K562 (cell line): ENCODE results near the gene BAIAP3. TPM values are rescaled to one million over a fixed set of nuclear protein-coding genes. Genes with fewer than 3 reads are reported as not detected.

Experiments
- ATAC-seq: fragments of 200-7000 bp; cut with Tn5 transposase; 3 replicates; pipeline ENCODE4 v1.9.1; 2020; ENCODE audit warnings: moderate library complexity
- BruUV-seq: library from RNA; stranded (reverse); fragments of 400-500 nt; replicated peaks from 2 replicates; lab custom pipeline; 2021; lab: Mats Ljungman, UMichigan
- CTCF ChIA-PET: fragments of 300-600 bp; formaldehyde crosslinking; extraction: SDS; loops from one replicate; lab custom pipeline; 2021; ENCODE audit warnings: low intra/inter-chr PET ratio; lab: Yijun Ruan, JAX
- POLR2A ChIA-PET: fragments of 300-600, 350-650 bp; sonication (Branson Sonifier 250); formaldehyde crosslinking; extraction: SDS; loops from one replicate; lab custom pipeline; 2021; ENCODE audit warnings: antibody characterized with exemption, inconsistent platforms; lab: Yijun Ruan, JAX
- DNase-seq, 4 experiments: peaks; one replicate each; pipeline versions ENCODE4 v3.0.0 to v3.0.0-alpha.2; 2011 to 2018; ENCODE audit warnings: low spot score in 3 of 4, mixed read lengths in 3 of 4; ENCODE audit errors: extremely low read depth in 1 of 4
- FAIRE-seq: peaks from 2 replicates; lab custom pipeline; 2011; peaks lifted over from hg19 to GRCh38; lab: Jason Lieb, UNC
- H2AFZ ChIP-seq: 2 replicates; pipeline ENCODE4 v1.6.0; 2011; ENCODE audit warnings: low read depth, low read length, control low read depth, inconsistent platforms
- H3K27ac ChIP-seq: fragments of 200-600 bp; 3 replicates; pipeline ENCODE4 v1.8.0; 2011; ENCODE audit warnings: low read depth, mild to moderate bottlenecking, control low read depth, inconsistent platforms, low read length, moderate library complexity, mixed read lengths; ENCODE audit errors: extremely low read depth
- H3K27me3 ChIP-seq, 2 experiments: fragments of 300-600 bp in 1 of 2; 2 replicates in 1 of 2; 3 replicates in 1 of 2; pipeline versions ENCODE4 v1.6.0 to v1.8.0; 2011; ENCODE audit warnings: inconsistent platforms in 2 of 2, low read length in 2 of 2, mild to moderate bottlenecking in 1 of 2, mixed read lengths in 1 of 2, moderate library complexity in 1 of 2; ENCODE audit not compliant: control insufficient read depth in 2 of 2, insufficient read depth in 2 of 2
- H3K36me3 ChIP-seq: fragments of 300-600 bp; 3 replicates; pipeline ENCODE4 v1.8.0; 2011; ENCODE audit warnings: mild to moderate bottlenecking, low read length, inconsistent platforms; ENCODE audit not compliant: control insufficient read depth, insufficient read depth
- H3K4me1 ChIP-seq, 2 experiments: fragments of 200-600 bp in 1 of 2; replicated peaks in 1 of 2; 2 replicates in 1 of 2; 3 replicates in 1 of 2; pipeline versions ENCODE4 v1.5.1 to v1.8.0; 2011; ENCODE audit warnings: inconsistent platforms in 2 of 2, low read length in 2 of 2, mild to moderate bottlenecking in 1 of 2, mixed read lengths in 1 of 2, moderate library complexity in 1 of 2; ENCODE audit not compliant: control insufficient read depth in 2 of 2, insufficient read depth in 2 of 2
- H3K4me2 ChIP-seq: 2 replicates; pipeline ENCODE4 v1.6.1; 2011; ENCODE audit warnings: low read length, control low read depth, inconsistent platforms, mixed read lengths; ENCODE audit not compliant: insufficient read depth
- H3K4me3 ChIP-seq: fragments of 200-600 bp; sonication (generic), shearing (Covaris generic); 2 replicates; pipeline ENCODE4 v1.5.1; 2016; ENCODE audit warnings: control low read depth, inconsistent platforms
- H3K79me2 ChIP-seq: fragments of 200-600 bp; 3 replicates; pipeline ENCODE4 v1.8.0; 2011; ENCODE audit warnings: low read length, inconsistent platforms; ENCODE audit not compliant: control insufficient read depth, insufficient read depth
- H3K9ac ChIP-seq, 2 experiments: 2 replicates each; pipeline versions ENCODE4 v1.6.0 to v1.6.1; 2011; ENCODE audit warnings: low read depth in 2 of 2, low read length in 2 of 2, control low read depth in 1 of 2, inconsistent platforms in 1 of 2, mild to moderate bottlenecking in 1 of 2, mixed read lengths in 1 of 2; ENCODE audit not compliant: insufficient read depth in 1 of 2
- H3K9me1 ChIP-seq: one replicate; pipeline ENCODE4 v1.6.0; 2011; ENCODE audit warnings: inconsistent platforms, mild to moderate bottlenecking, low read length, moderate library complexity; ENCODE audit not compliant: control insufficient read depth, insufficient read depth
- H3K9me3 ChIP-seq: replicated peaks from 2 replicates; pipeline ENCODE4 v1.5.1; 2011; ENCODE audit warnings: low read depth, low read length, inconsistent platforms; ENCODE audit not compliant: control insufficient read depth, insufficient read depth
- H4K20me1 ChIP-seq: replicated peaks from 2 replicates; pipeline ENCODE4 v1.6.1; 2011; ENCODE audit warnings: low read length, inconsistent platforms, mixed read lengths; ENCODE audit not compliant: control insufficient read depth, insufficient read depth
- POLR2G ChIP-seq: fragments of 200-400 bp; formaldehyde crosslinking; IDR thresholded peaks from 2 replicates; pipeline ENCODE4 v1.6.1; 2017; ENCODE audit warnings: low read depth, mild to moderate bottlenecking, antibody characterized with exemption, low read length, moderate library complexity
- WGBS: fragments of 100-300 bp; shearing (Covaris generic); methylation state at CpG from one replicate; pipeline ENCODE4 v1.1.6; 2016; ENCODE audit warnings: low coverage, mixed read lengths; ENCODE audit not compliant: insufficient coverage; ENCODE audit errors: missing lambda C conversion rate; 5-methylcytosine and 5-hydroxymethylcytosine counted together
- in situ Hi-C: fragments of 300-500 bp; cut with MboI; formaldehyde crosslinking; loops from 4 replicates; pipeline ENCODE4 v1.15.0; 2018; ENCODE audit warnings: inconsistent platforms, mixed read lengths
- intact Hi-C: fragments of 100-400 bp; cut with micrococcal nuclease; formaldehyde crosslinking; loops from 2 replicates; pipeline ENCODE4 v1.14.2; 2022
- polyA plus RNA-seq, 8 experiments: library from polyadenylated mRNA; depleted of rRNA in 4 of 8; stranded (reverse) in 5 of 8; unstranded in 3 of 8; fragments of >200 nt; fragmentation: Nextera tagmentation in 2 of 8; fragmentation: Illumina TruSeq in 1 of 8; extraction: Ambion mirVana in 2 of 8; extraction: Trizol in 1 of 8; gene quantifications; 2 replicates each; pipeline versions ENCODE4 v1.2.1 to v1.2.3, GENCODE V29; 2011 to 2014; ENCODE audit warnings: inconsistent platforms in 1 of 8, missing spikeins in 1 of 8
- total RNA-seq, 7 experiments: library from RNA; depleted of rRNA in 6 of 7; stranded (reverse); fragments of >200 nt in 6 of 7; fragmentation: Illumina TruSeq in 2 of 7; extraction: Trizol in 2 of 7; gene quantifications; 2 replicates each; pipeline versions ENCODE4 v1.2.1 to v1.2.3, GENCODE V29; 2011 to 2021; ENCODE audit warnings: low replicate concordance in 1 of 7
- TF ChIP-seq, protein P1 (sequence below): sonication (generic); formaldehyde crosslinking; IDR thresholded peaks from 2 replicates; pipeline ENCODE4 v1.8.1; 2023; ENCODE audit warnings: mild to moderate bottlenecking, missing genetic modification reagents

The BAIAP3 gene
- total and polyA plus RNA-seq, 9 of the 15 experiments (the other 6 are each of a cell fraction or from before 2014, with no cell fraction given) = 0.03 to 4.5 (median 0.57) TPM; not detected in 1

- no peaks in the 10 kb centered on the region for H4K20me1 ChIP-seq
- WGBS = 74% methylated on average over 17 of the region's 21 CpGs
- no peaks in the 10 kb centered on the region for H3K79me2 ChIP-seq
- in situ Hi-C loops = no loop called here
- H3K4me2 ChIP-seq = no peak overlapping the region
- H3K9ac ChIP-seq = peak overlapping the region in 1 of 2 experiments; percentile 43; a peak in 1 of 4 replicates
- CTCF ChIA-PET = no interaction called here
- H3K9me1 ChIP-seq = no peaks in the 10 kb centered on the region
- H3K4me1 ChIP-seq = peaks cover 0 to 32% of the 10 kb centered on the region in 2 experiments; a peak in 2 of 5 replicates
- H3K4me3 ChIP-seq = no peak overlapping the region
- H3K27me3 ChIP-seq = no peaks in the 10 kb centered on the region
- POLR2A ChIA-PET = interaction anchor here (0.7 to 1.2 kb wide), 3 partner anchors 13 to 94 kb away, joined by 3 to 6 read pairs (median 3); no protein-coding TSS in a partner anchor
- H3K27ac ChIP-seq = no peak overlapping the region
- TF ChIP-seq, protein P1, sequence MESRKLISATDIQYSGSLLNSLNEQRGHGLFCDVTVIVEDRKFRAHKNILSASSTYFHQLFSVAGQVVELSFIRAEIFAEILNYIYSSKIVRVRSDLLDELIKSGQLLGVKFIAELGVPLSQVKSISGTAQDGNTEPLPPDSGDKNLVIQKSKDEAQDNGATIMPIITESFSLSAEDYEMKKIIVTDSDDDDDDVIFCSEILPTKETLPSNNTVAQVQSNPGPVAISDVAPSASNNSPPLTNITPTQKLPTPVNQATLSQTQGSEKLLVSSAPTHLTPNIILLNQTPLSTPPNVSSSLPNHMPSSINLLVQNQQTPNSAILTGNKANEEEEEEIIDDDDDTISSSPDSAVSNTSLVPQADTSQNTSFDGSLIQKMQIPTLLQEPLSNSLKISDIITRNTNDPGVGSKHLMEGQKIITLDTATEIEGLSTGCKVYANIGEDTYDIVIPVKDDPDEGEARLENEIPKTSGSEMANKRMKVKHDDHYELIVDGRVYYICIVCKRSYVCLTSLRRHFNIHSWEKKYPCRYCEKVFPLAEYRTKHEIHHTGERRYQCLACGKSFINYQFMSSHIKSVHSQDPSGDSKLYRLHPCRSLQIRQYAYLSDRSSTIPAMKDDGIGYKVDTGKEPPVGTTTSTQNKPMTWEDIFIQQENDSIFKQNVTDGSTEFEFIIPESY (CRISPR knock-in tag) = no peak
- peak; percentile 17; the same call in 1 of the 2 replicates for TF ChIP-seq POLR2G
- no TSS peak for BruUV-seq
- intact Hi-C loops = no loop called here
- no peak for ATAC-seq
- no peaks in the 10 kb centered on the region for H3K36me3 ChIP-seq
- no peak for DNase-seq
- H2AFZ ChIP-seq = no peak overlapping the region
- no peaks in the 10 kb centered on the region for H3K9me3 ChIP-seq
- no peak for FAIRE-seq
Measured at GRCh38 chr16:1393613-1394176, 60.2 kb downstream of the BAIAP3 start.
